Mesendoderm (in vitro differentiated cells): ENCODE data around the gene SGTA.
A peak's percentile ranks its signal among the peaks of the same experiment; 100 is the strongest.
"Not testable (repeated sequence)": the region's sequence is repeated elsewhere in the genome, so short reads cannot be mapped to it uniquely, and the experiment has no call there.

Experiments used
- DNase-seq: peaks from one replicate; pipeline ENCODE4 v3.0.0; 2013
- H2AK5ac ChIP-seq: 2 replicates; pipeline ENCODE4 v1.6.1; 2013; ENCODE audit warnings: low read length, inconsistent platforms
- H2BK120ac ChIP-seq: 2 replicates; pipeline ENCODE4 v1.6.1; 2013; ENCODE audit warnings: low read depth, mild to moderate bottlenecking, low read length, moderate library complexity, mixed read lengths
- H2BK15ac ChIP-seq: replicated peaks from 2 replicates; pipeline ENCODE4 v1.6.1; 2013; ENCODE audit warnings: low read depth, mild to moderate bottlenecking, moderate library complexity
- H2BK5ac ChIP-seq: 2 replicates; pipeline ENCODE4 v1.6.1; 2013; ENCODE audit warnings: low read length, inconsistent platforms
- H3K18ac ChIP-seq: 2 replicates; pipeline ENCODE4 v1.6.1; 2013; ENCODE audit warnings: mild to moderate bottlenecking, low read length, mixed read lengths
- H3K23ac ChIP-seq: one replicate; pipeline ENCODE4 v1.6.1; 2013; ENCODE audit warnings: low read length
- H3K27ac ChIP-seq: 2 replicates; pipeline ENCODE4 v1.5.1; 2013; ENCODE audit warnings: low read depth, mild to moderate bottlenecking, inconsistent platforms, low read length, moderate library complexity
- H3K27me3 ChIP-seq: 2 replicates; pipeline ENCODE4 v1.6.1; 2013; ENCODE audit warnings: low read length, control low read depth, mild to moderate bottlenecking, inconsistent platforms; ENCODE audit not compliant: insufficient read depth, poor library complexity
- H3K36me3 ChIP-seq: 2 replicates; pipeline ENCODE4 v1.6.1; 2013; ENCODE audit warnings: low read length, inconsistent platforms; ENCODE audit not compliant: control insufficient read depth, insufficient read depth
- H3K4ac ChIP-seq: one replicate; pipeline ENCODE4 v1.6.1; 2013; ENCODE audit warnings: low read depth, mild to moderate bottlenecking, low read length, moderate library complexity
- H3K4me1 ChIP-seq: 2 replicates; pipeline ENCODE4 v1.6.1; 2013; ENCODE audit warnings: low read depth, low read length, inconsistent platforms; ENCODE audit not compliant: control insufficient read depth
- H3K4me2 ChIP-seq: 2 replicates; pipeline ENCODE4 v1.6.1; 2013; ENCODE audit warnings: low read length
- H3K4me3 ChIP-seq: 2 replicates; pipeline ENCODE4 v1.5.1; 2013; ENCODE audit warnings: mild to moderate bottlenecking, low read length
- H3K56ac ChIP-seq: one replicate; pipeline ENCODE4 v1.6.1; 2013; ENCODE audit warnings: low read length
- H3K79me1 ChIP-seq: 2 replicates; pipeline ENCODE4 v1.6.1; 2013; ENCODE audit warnings: low read length, inconsistent platforms
- H3K79me2 ChIP-seq: 2 replicates; pipeline ENCODE4 v1.6.1; 2013; ENCODE audit warnings: mild to moderate bottlenecking, low read length; ENCODE audit not compliant: control insufficient read depth, insufficient read depth
- H3K9ac ChIP-seq: 2 replicates; pipeline ENCODE4 v1.6.1; 2013; ENCODE audit warnings: low read length, inconsistent platforms
- H4K5ac ChIP-seq: one replicate; pipeline ENCODE4 v1.6.1; 2013; ENCODE audit warnings: low read length
- H4K8ac ChIP-seq: one replicate; pipeline ENCODE4 v1.6.1; 2013; ENCODE audit warnings: low read depth, mild to moderate bottlenecking, control low read depth, low read length, moderate library complexity
- whole genome bisulfite sequencing: extraction: QIAGEN DNeasy Blood & Tissue Kit; methylation state at CpG from one replicate; pipeline ENCODE4 v1.1.7; 2013; ENCODE audit warnings: low lambda C conversion rate, missing lambda C conversion rate; ENCODE audit not compliant: insufficient coverage; ENCODE audit errors: extremely low coverage; 5-methylcytosine and 5-hydroxymethylcytosine counted together

Gene SGTA

GRCh38 chr19:2822846-2823245 lies 39.8 kb upstream of the SGTA start:
- Histone ChIP-seq H3K4ac (no peak overlapping the region), H3K36me3 (no peaks in the 10 kb centered on the region), H3K4me1 (no peaks in the 10 kb centered on the region), H3K18ac (no peak overlapping the region), H3K56ac (no peak overlapping the region), H3K9ac (no peak overlapping the region), H2BK5ac (no peak overlapping the region), H3K79me2 (no peaks in the 10 kb centered on the region), H3K79me1 (no peaks in the 10 kb centered on the region), H2AK5ac (no peak overlapping the region), H3K27me3 (no peaks in the 10 kb centered on the region), H3K4me3 (no peak overlapping the region), H4K5ac (no peak overlapping the region), H3K23ac (no peak overlapping the region), H2BK120ac (no peak overlapping the region), H3K27ac (no peak overlapping the region), H4K8ac (no peak overlapping the region), H2BK15ac (no peak overlapping the region), H3K4me2 (no peak overlapping the region)
- no peak for DNase-seq
- no CpG with 5 or more reads among the region's 5 CpGs for WGBS

DNA sequence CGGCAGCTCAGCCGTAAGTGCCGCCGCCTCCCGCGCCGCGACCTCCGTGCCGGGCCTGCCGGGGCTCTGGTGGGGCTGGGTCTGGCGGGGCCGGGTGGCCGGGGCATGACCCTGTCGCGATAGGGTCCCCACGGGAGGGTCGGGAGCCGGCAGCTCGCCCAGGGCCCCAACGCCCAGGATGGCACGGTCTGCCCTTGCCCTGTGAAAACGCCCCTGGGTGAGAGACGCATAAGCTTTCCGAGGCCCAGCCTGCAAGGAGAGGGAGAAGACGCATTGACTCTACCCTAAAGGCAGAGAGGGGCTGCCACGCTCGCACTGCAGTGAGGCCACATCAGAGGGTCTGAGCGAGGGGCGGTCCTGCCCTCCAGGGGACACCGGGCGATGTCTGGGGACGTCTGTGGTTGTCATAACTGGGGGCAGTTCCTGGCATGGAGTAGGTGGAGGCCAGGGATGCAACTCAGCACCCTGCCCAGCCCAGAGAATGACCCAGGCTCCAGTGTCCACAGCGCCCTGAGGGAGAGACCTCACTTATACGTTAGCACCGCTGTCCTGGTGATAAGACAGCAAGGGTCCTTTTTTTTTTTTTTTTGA lies 37.1 kb upstream of the SGTA start:
- DNase-seq, result peak; percentile 47
- H3K9ac ChIP-seq, result peak overlapping the region; percentile 94
- no peak overlapping the region for H4K8ac ChIP-seq
- H2AK5ac ChIP-seq, result no peak overlapping the region
- no peak overlapping the region for H2BK5ac ChIP-seq
- no peaks in the 10 kb centered on the region for H3K79me1 ChIP-seq
- no peak overlapping the region for H4K5ac ChIP-seq
- H3K27ac ChIP-seq, result no peak overlapping the region
- no CpG with 5 or more reads among the region's 36 CpGs for WGBS
- peak overlapping the region; percentile 91 for H3K56ac ChIP-seq
- no peaks in the 10 kb centered on the region for H3K79me2 ChIP-seq
- H2BK15ac ChIP-seq, result no peak overlapping the region
- H3K23ac ChIP-seq, result peak overlapping the region; percentile 1
- peak overlapping the region; percentile 54 for H3K18ac ChIP-seq
- H3K4ac ChIP-seq, result peak overlapping the region; percentile 18
- H3K4me1 ChIP-seq, result no peaks in the 10 kb centered on the region
- H2BK120ac ChIP-seq, result no peak overlapping the region
- peak overlapping the region; percentile 74 for H3K4me3 ChIP-seq
- no peaks in the 10 kb centered on the region for H3K36me3 ChIP-seq
- no peaks in the 10 kb centered on the region for H3K27me3 ChIP-seq
- H3K4me2 ChIP-seq, result peak overlapping the region; percentile 82

GRCh38 chr19:2819540-2820111 lies 36.6 kb upstream of the SGTA start, which contains the start of gene ZNF554:
Gene ZNF554, plus strand, starts transcription at chr19:2819868. Its CDS starts 204 bp downstream, at chr19:2820072.
- peak; percentile 97 for DNase-seq

GRCh38 chr19:2817237-2817829 lies 34.3 kb upstream of the SGTA start:
- not testable (repeated sequence) for H2BK120ac ChIP-seq, H3K18ac ChIP-seq, H3K27me3 ChIP-seq, H3K4me2 ChIP-seq, H3K9ac ChIP-seq, H3K4me1 ChIP-seq, H3K36me3 ChIP-seq, H2AK5ac ChIP-seq, H3K23ac ChIP-seq, H3K56ac ChIP-seq, H3K79me1 ChIP-seq, H2BK5ac ChIP-seq, H3K79me2 ChIP-seq, H2BK15ac ChIP-seq, H4K5ac ChIP-seq, H3K4me3 ChIP-seq, H4K8ac ChIP-seq, H3K4ac ChIP-seq
- no CpG with 5 or more reads among the region's 22 CpGs for WGBS
- DNase-seq, result peak; percentile 28
- peak overlapping the region; percentile 41 for H3K27ac ChIP-seq

More at GRCh38 chr19:2819540-2820111, 36.6 kb upstream of the SGTA start, which contains the start of gene ZNF554:
- Histone ChIP-seq H3K4me2 (peak within 1 kb of the TSS; percentile 82), H4K8ac (no peak within 1 kb of the TSS), H2AK5ac (no peak within 1 kb of the TSS), H3K4me1 (no peaks in the 10 kb centered on the region), H3K79me1 (no peaks in the 10 kb centered on the region), H3K27me3 (no peaks in the 10 kb centered on the region), H3K36me3 (no peaks in the 10 kb centered on the region), H3K4me3 (peak within 1 kb of the TSS; percentile 74), H3K79me2 (no peaks in the 10 kb centered on the region), H3K56ac (peak within 1 kb of the TSS; percentile 91), H3K23ac (peak within 1 kb of the TSS; percentile 1), H2BK15ac (no peak within 1 kb of the TSS), H2BK5ac (no peak within 1 kb of the TSS), H2BK120ac (no peak within 1 kb of the TSS), H3K27ac (no peak within 1 kb of the TSS), H3K4ac (peak within 1 kb of the TSS; percentile 18), H4K5ac (no peak within 1 kb of the TSS), H3K9ac (peak within 1 kb of the TSS; percentile 94), H3K18ac (peak within 1 kb of the TSS; percentile 54)
- no CpG with 5 or more reads among the region's 64 CpGs for WGBS

GRCh38 chr19:2816641-2817040 lies 33.6 kb upstream of the SGTA start:
- Histone ChIP-seq H3K23ac (no peak overlapping the region), H3K4ac (no peak overlapping the region), H3K79me1 (no peaks in the 10 kb centered on the region), H3K4me3 (no peak overlapping the region), H3K27me3 (no peaks in the 10 kb centered on the region), H4K8ac (no peak overlapping the region), H4K5ac (no peak overlapping the region), H3K18ac (no peak overlapping the region), H3K9ac (no peak overlapping the region), H3K4me1 (no peaks in the 10 kb centered on the region), H2BK5ac (no peak overlapping the region), H2AK5ac (no peak overlapping the region), H3K79me2 (no peaks in the 10 kb centered on the region), H3K36me3 (peaks cover 1% of the 10 kb centered on the region), H3K4me2 (no peak overlapping the region), H2BK15ac (no peak overlapping the region), H3K27ac (no peak overlapping the region), H3K56ac (no peak overlapping the region), H2BK120ac (no peak overlapping the region)
- DNase-seq, result no peak
- no CpG with 5 or more reads among the region's 16 CpGs for WGBS
